GM08714 (cell line): ENCODE data around the gene ZBTB47.

Experiments used
- H3K4me3 ChIP-seq: fragments of 200-500 bp; sonication (Bioruptor generic); 2 replicates; pipeline ENCODE4 v1.5.1; 2014; ENCODE audit warnings: mild to moderate bottlenecking, low read length, inconsistent platforms
- ZNF274 ChIP-seq: IDR thresholded peaks from 2 replicates; pipeline ENCODE4 v1.6.1; 2012; ENCODE audit warnings: mild to moderate bottlenecking, low read depth, low read length

Gene ZBTB47

GRCh38 chr3:42640771-42641370 lies 12.6 kb upstream of the ZBTB47 start:
- no peak for TF ChIP-seq ZNF274
- H3K4me3 ChIP-seq = no peak overlapping the region

- no peak overlapping the region for H3K4me3 ChIP-seq
- no peak for TF ChIP-seq ZNF274
Measured at GRCh38 chr3:42647821-42648459, 5.6 kb upstream of the ZBTB47 start.

GRCh38 chr3:42649006-42649405 lies 4.5 kb upstream of the ZBTB47 start:
- TF ChIP-seq ZNF274 = no peak
- no peak overlapping the region for H3K4me3 ChIP-seq

GRCh38 chr3:42649783-42650182 lies 3.7 kb upstream of the ZBTB47 start:
- H3K4me3 ChIP-seq = no peak overlapping the region
- TF ChIP-seq ZNF274 = no peak

GRCh38 chr3:42651248-42652091 lies 2.0 kb upstream of the ZBTB47 start:
- no peak for TF ChIP-seq ZNF274
- no peak overlapping the region for H3K4me3 ChIP-seq

- no peak for TF ChIP-seq ZNF274
- H3K4me3 ChIP-seq = no peak overlapping the region
Measured at GRCh38 chr3:42652251-42652610, 1.3 kb upstream of the ZBTB47 start.

GRCh38 chr3:42652611-42653302 lies 740 bp upstream of the ZBTB47 start:
- H3K4me3 ChIP-seq = no peak overlapping the region; the same call in 1 of the 2 replicates

GRCh38 chr3:42653303-42653559 lies 266 bp upstream of the ZBTB47 start:
- peak overlapping the region; percentile 54; the same call in 1 of the 2 replicates for H3K4me3 ChIP-seq
- TF ChIP-seq ZNF274 = no peak

More at GRCh38 chr3:42652611-42653302, 740 bp upstream of the ZBTB47 start:
- no peak for TF ChIP-seq ZNF274

GRCh38 chr3:42654331-42655201 lies 1.1 kb downstream of the ZBTB47 start:
- H3K4me3 ChIP-seq = peak overlapping the region; percentile 54; the same call in 1 of the 2 replicates
- no peak for TF ChIP-seq ZNF274

- H3K4me3 ChIP-seq = no peak overlapping the region
Measured at GRCh38 chr3:42655331-42655888, 1.9 kb downstream of the ZBTB47 start.

GRCh38 chr3:42655980-42656679 lies 2.6 kb downstream of the ZBTB47 start:
- no peak overlapping the region for H3K4me3 ChIP-seq
- TF ChIP-seq ZNF274 = no peak

More at GRCh38 chr3:42655331-42655888, 1.9 kb downstream of the ZBTB47 start:
- no peak for TF ChIP-seq ZNF274

- no peak for TF ChIP-seq ZNF274
- H3K4me3 ChIP-seq = no peak overlapping the region
Measured at GRCh38 chr3:42656680-42657610, 3.4 kb downstream of the ZBTB47 start.
